CD14-positive monocyte (primary cell): Measurements from ENCODE around the gene ACLY. TPM values are rescaled to one million over a fixed set of nuclear protein-coding genes. Genes with fewer than 3 reads are reported as not detected.

ENCODE experiments used
- DNase-seq, 3 donors: peaks; one replicate each; pipeline ENCODE4 v3.0.0-alpha.2; 2011 to 2022
- H2AFZ ChIP-seq: 2 replicates; pipeline ENCODE4 v1.6.0; 2012; ENCODE audit warnings: mild to moderate bottlenecking, low read depth, low read length, inconsistent platforms; ENCODE audit not compliant: insufficient read depth, poor library complexity, severe bottlenecking
- H3K27ac ChIP-seq, 2 donors: 1 replicate in 1 of 2; 2 replicates in 1 of 2; pipeline ENCODE4 v1.5.1; 2012 to 2013; ENCODE audit warnings: low read length in 2 of 2, control low read depth in 1 of 2, inconsistent platforms in 1 of 2, low read depth in 1 of 2, mild to moderate bottlenecking in 1 of 2
- H3K27me3 ChIP-seq, 2 donors: one replicate each; pipeline versions ENCODE4 v1.6.0 to v1.6.1; 2011 to 2013; ENCODE audit warnings: low read length in 2 of 2; ENCODE audit not compliant: control insufficient read depth in 2 of 2, insufficient read depth in 2 of 2
- H3K36me3 ChIP-seq, 2 donors: replicated peaks in 1 of 2; 1 replicate in 1 of 2; 2 replicates in 1 of 2; pipeline versions ENCODE4 v1.5.1 to v1.6.1; 2012 to 2013; ENCODE audit warnings: low read length in 2 of 2, control low read depth in 1 of 2, inconsistent platforms in 1 of 2, mild to moderate bottlenecking in 1 of 2; ENCODE audit not compliant: insufficient read depth in 2 of 2, control insufficient read depth in 1 of 2
- H3K4me1 ChIP-seq, 2 donors: 1 replicate in 1 of 2; 2 replicates in 1 of 2; pipeline versions ENCODE4 v1.5.1 to v1.6.1; 2012 to 2013; ENCODE audit warnings: low read length in 2 of 2, control low read depth in 1 of 2, inconsistent platforms in 1 of 2, mild to moderate bottlenecking in 1 of 2, moderate library complexity in 1 of 2; ENCODE audit not compliant: insufficient read depth in 2 of 2, control insufficient read depth in 1 of 2
- H3K4me2 ChIP-seq: replicated peaks from 2 replicates; pipeline ENCODE3; 2012; ENCODE audit warnings: low read length, moderate library complexity, mild to moderate bottlenecking; ENCODE audit not compliant: poor library complexity, severe bottlenecking; ENCODE audit errors: extremely low read depth
- H3K4me3 ChIP-seq, 3 experiments: fragments of 200-600 bp in 1 of 3; sonication (generic) in 1 of 3; replicated peaks in 1 of 3; 1 replicate in 2 of 3; 2 replicates in 1 of 3; pipeline ENCODE4 v1.5.1; 2011 to 2013; ENCODE audit warnings: low read length in 3 of 3, mild to moderate bottlenecking in 3 of 3, control low read depth in 2 of 3, low read depth in 2 of 3, inconsistent platforms in 1 of 3, moderate library complexity in 1 of 3
- H3K79me2 ChIP-seq: 2 replicates; pipeline ENCODE4 v1.6.0; 2012; ENCODE audit warnings: mild to moderate bottlenecking, control low read depth, inconsistent platforms, low read length, moderate library complexity; ENCODE audit not compliant: insufficient read depth
- H3K9ac ChIP-seq: 2 replicates; pipeline ENCODE4 v1.6.0; 2017; ENCODE audit warnings: low read length, mild to moderate bottlenecking; ENCODE audit not compliant: insufficient read depth, poor library complexity, severe bottlenecking
- H3K9me3 ChIP-seq, 2 donors: replicated peaks in 1 of 2; 1 replicate in 1 of 2; 2 replicates in 1 of 2; pipeline versions ENCODE4 v1.5.1 to v1.6.1; 2012 to 2013; ENCODE audit warnings: low read length in 2 of 2, control low read depth in 1 of 2; ENCODE audit not compliant: control insufficient read depth in 1 of 2, insufficient read depth in 1 of 2
- H4K20me1 ChIP-seq: 2 replicates; pipeline ENCODE4 v1.6.0; 2012; ENCODE audit warnings: mild to moderate bottlenecking, low read length, control low read depth, moderate library complexity; ENCODE audit not compliant: insufficient read depth
- H3K27ac Mint-ChIP-seq, 7 donors: one replicate each; pipeline ENCODE4 v1.8.0; 2020; ENCODE audit warnings: mild to moderate bottlenecking in 7 of 7, mixed read lengths in 7 of 7, moderate library complexity in 6 of 7, inconsistent platforms in 2 of 7
- H3K27me3 Mint-ChIP-seq, 3 donors: one replicate each; pipeline ENCODE4 v1.8.0; 2021 to 2022; ENCODE audit warnings: low read depth in 3 of 3, mild to moderate bottlenecking in 3 of 3, mixed read lengths in 3 of 3, moderate library complexity in 3 of 3, inconsistent platforms in 1 of 3
- H3K36me3 Mint-ChIP-seq, 2 donors: one replicate each; pipeline ENCODE4 v1.8.0; 2020; ENCODE audit warnings: mixed read lengths in 2 of 2, inconsistent platforms in 1 of 2, mild to moderate bottlenecking in 1 of 2
- H3K4me1 Mint-ChIP-seq: one replicate; pipeline ENCODE4 v1.8.0; 2020; ENCODE audit warnings: mild to moderate bottlenecking, mixed read lengths
- H3K4me3 Mint-ChIP-seq, 2 donors: one replicate each; pipeline ENCODE4 v1.8.0; 2020; ENCODE audit warnings: mild to moderate bottlenecking in 2 of 2, mixed read lengths in 2 of 2, moderate library complexity in 1 of 2
- H3K9me3 Mint-ChIP-seq, 7 donors: one replicate each; pipeline ENCODE4 v1.8.0; 2020 to 2022; ENCODE audit warnings: mixed read lengths in 7 of 7, mild to moderate bottlenecking in 6 of 7, moderate library complexity in 6 of 7, inconsistent platforms in 2 of 7
- WGBS: methylation state at CpG from one replicate; pipeline ENCODE4 v1.1.5; 2013; ENCODE audit warnings: missing lambda C conversion rate; ENCODE audit not compliant: insufficient coverage; 5-methylcytosine and 5-hydroxymethylcytosine counted together
- intact Hi-C, 2 donors: fragments of 100-400 bp; cut with micrococcal nuclease; formaldehyde crosslinking; loops; one replicate each; pipeline versions ENCODE4 v1.15.0 to v1.15.1; 2023
- polyA plus RNA-seq, 3 donors: library from polyadenylated mRNA; depleted of rRNA in 1 of 3; unstranded in 2 of 3; stranded (reverse) in 1 of 3; fragments of 300-500 nt in 2 of 3; fragments of >200 nt in 1 of 3; fragmentation: Illumina TruSeq in 2 of 3; gene quantifications; 1 replicate in 2 of 3; 2 replicates in 1 of 3; pipeline ENCODE4 v1.2.3, GENCODE V29; 2012 to 2021
- TF ChIP-seq, protein P1 (sequence below): fragments of 200-600 bp; IDR thresholded peaks from one replicate; pipeline ENCODE4 v1.8.0; 2022; ENCODE audit warnings: antibody characterized with exemption, mild to moderate bottlenecking

The ACLY gene
- polyA plus RNA-seq, 3 donors = 41.0 to 48.3 (median 45.1) TPM

DNA sequence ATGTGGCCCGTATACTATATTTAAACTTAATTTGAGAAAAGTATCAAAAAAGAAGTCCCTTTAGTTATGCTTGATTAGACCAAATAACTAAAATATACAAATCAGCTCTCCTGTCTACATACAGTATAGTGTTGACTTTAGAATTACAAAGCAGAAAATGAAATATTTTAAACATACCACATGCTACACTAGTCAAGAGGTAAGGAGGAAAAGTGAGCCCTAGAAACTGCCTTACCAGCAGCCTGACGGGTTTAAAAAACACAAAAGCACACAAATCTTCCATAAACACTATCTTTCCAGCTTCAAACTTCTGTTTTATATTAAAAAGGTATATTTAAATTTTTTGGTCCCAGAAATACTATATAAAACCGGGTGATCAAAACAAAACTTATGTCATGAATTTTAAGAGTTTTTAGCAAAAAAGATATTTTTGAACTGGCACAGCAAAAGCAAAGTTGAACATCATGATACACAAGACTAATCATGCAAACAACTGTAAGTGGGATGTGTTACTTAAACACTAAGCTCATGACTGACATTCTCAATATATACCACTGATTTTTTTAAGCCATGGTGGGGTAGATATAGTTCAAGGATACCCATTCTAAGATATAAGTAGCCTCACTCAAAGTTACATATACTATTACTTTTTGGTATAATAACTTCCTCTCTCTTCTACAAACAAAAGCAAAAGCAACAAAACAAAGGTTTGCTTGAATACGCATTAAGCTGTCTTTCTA is 69.3 kb downstream of the ACLY start:
- peaks cover 33 to 46% of the 10 kb centered on the region in 2 donors for H3K36me3 Mint-ChIP-seq
- H3K9ac ChIP-seq = no peak overlapping the region
- no peak overlapping the region for H3K4me3 Mint-ChIP-seq
- H3K9me3 ChIP-seq = no peaks in the 10 kb centered on the region
- intact Hi-C loops = no loop called here
- no peak overlapping the region for H3K27ac Mint-ChIP-seq
- TF ChIP-seq, protein P1, sequence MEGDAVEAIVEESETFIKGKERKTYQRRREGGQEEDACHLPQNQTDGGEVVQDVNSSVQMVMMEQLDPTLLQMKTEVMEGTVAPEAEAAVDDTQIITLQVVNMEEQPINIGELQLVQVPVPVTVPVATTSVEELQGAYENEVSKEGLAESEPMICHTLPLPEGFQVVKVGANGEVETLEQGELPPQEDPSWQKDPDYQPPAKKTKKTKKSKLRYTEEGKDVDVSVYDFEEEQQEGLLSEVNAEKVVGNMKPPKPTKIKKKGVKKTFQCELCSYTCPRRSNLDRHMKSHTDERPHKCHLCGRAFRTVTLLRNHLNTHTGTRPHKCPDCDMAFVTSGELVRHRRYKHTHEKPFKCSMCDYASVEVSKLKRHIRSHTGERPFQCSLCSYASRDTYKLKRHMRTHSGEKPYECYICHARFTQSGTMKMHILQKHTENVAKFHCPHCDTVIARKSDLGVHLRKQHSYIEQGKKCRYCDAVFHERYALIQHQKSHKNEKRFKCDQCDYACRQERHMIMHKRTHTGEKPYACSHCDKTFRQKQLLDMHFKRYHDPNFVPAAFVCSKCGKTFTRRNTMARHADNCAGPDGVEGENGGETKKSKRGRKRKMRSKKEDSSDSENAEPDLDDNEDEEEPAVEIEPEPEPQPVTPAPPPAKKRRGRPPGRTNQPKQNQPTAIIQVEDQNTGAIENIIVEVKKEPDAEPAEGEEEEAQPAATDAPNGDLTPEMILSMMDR = no peak
- no peaks in the 10 kb centered on the region for H3K27me3 ChIP-seq
- H3K36me3 ChIP-seq = peaks cover 21 to 54% of the 10 kb centered on the region in 2 donors
- no peak overlapping the region for H2AFZ ChIP-seq
- no peak for DNase-seq
- H3K27me3 Mint-ChIP-seq = peaks cover 0 to 2% (median 0%) of the 10 kb centered on the region in 3 donors
- H3K4me1 ChIP-seq = no peaks in the 10 kb centered on the region
- 100% methylated on average over 1 of the region's 4 CpGs for WGBS
- peaks cover 0 to 2% (median 0%) of the 10 kb centered on the region in 7 donors for H3K9me3 Mint-ChIP-seq
- no peak overlapping the region for H3K27ac ChIP-seq
- H3K4me3 ChIP-seq = no peak overlapping the region
- no peak overlapping the region for H3K4me2 ChIP-seq
- H4K20me1 ChIP-seq = peaks cover 27% of the 10 kb centered on the region
- H3K79me2 ChIP-seq = peaks cover 34% of the 10 kb centered on the region
- H3K4me1 Mint-ChIP-seq = peaks cover 11% of the 10 kb centered on the region

DNA sequence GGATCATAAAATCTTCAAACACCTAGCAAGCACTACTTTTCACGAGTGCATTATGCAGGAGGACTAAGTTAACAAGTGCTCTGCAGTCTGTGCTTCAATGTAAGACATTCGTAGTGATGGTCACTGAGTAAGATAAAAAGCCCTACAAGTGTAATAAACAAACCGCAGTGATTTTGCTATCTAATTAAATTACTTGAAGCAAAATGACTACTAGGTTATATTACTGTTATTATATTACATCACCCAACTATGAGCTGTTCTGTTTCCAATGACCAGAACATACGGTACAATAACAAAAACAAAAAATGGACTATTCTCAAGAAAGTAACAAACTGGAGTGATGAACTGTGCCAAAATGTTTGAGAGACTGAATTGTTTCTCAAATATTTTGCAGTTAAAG is 70.0 kb downstream of the ACLY start:
- Mint-ChIP-seq H3K27ac (no peak overlapping the region), H3K4me1 (peaks cover 11% of the 10 kb centered on the region), H3K27me3 (peaks cover 0 to 2% (median 0%) of the 10 kb centered on the region in 3 donors), H3K36me3 (peaks cover 26 to 40% of the 10 kb centered on the region in 2 donors), H3K9me3 (peaks cover 0 to 2% (median 0%) of the 10 kb centered on the region in 7 donors), H3K4me3 (no peak overlapping the region)
- peaks cover 15 to 48% of the 10 kb centered on the region in 2 donors for H3K36me3 ChIP-seq
- intact Hi-C loops = no loop called here
- H3K4me3 ChIP-seq = no peak overlapping the region
- H3K4me1 ChIP-seq = no peaks in the 10 kb centered on the region
- peaks cover 27% of the 10 kb centered on the region for H4K20me1 ChIP-seq
- H3K9me3 ChIP-seq = no peaks in the 10 kb centered on the region
- H3K27me3 ChIP-seq = no peaks in the 10 kb centered on the region
- H3K79me2 ChIP-seq = peaks cover 34% of the 10 kb centered on the region
- no peak overlapping the region for H2AFZ ChIP-seq
- TF ChIP-seq, protein P1 = no peak
- no peak overlapping the region for H3K4me2 ChIP-seq
- H3K9ac ChIP-seq = no peak overlapping the region
- DNase-seq = no peak
- WGBS = no CpG with 5 or more reads among the region's 4 CpGs
- no peak overlapping the region for H3K27ac ChIP-seq
